Activated CD8-positive, alpha-beta memory T cell treated with anti-CD3 and anti-CD28 coated beads for 48 hours (primary cell): Measurements from ENCODE around the gene CCDC14.
"Not testable (repeated sequence)": the region's sequence is repeated elsewhere in the genome, so short reads cannot be mapped to it uniquely, and the experiment has no call there.

Experiments used
- DNase-seq, 3 experiments: peaks; one replicate each; pipeline ENCODE4 v3.0.0-alpha.2; 2020; ENCODE audit warnings: low read depth in 2 of 3, low spot score in 2 of 3

Gene CCDC14

GRCh38 chr3:123960781-123961507 is at the start of gene CCDC14:
Gene CCDC14, minus strand, starts transcription at chr3:123961229. Its CDS starts 56 bp downstream, at chr3:123961173.
- peak; percentile 56 to 69 (median 59) for DNase-seq

- not testable (repeated sequence) for DNase-seq
Measured at GRCh38 chr3:124008321-124008720, 47.3 kb upstream of the CCDC14 start.

GRCh38 chr3:124007186-124007585 is 46.2 kb upstream of the CCDC14 start:
- DNase-seq, result no peak

GRCh38 chr3:124002405-124003079 is 41.5 kb upstream of the CCDC14 start:
- not testable (repeated sequence) for DNase-seq

GRCh38 chr3:124001366-124001765 is 40.3 kb upstream of the CCDC14 start:
- not testable (repeated sequence) for DNase-seq

GRCh38 chr3:123997543-123997942 is 36.5 kb upstream of the CCDC14 start:
- DNase-seq, result no peak

- no peak for DNase-seq
Measured at GRCh38 chr3:123993818-123994217, 32.8 kb upstream of the CCDC14 start.

GRCh38 chr3:123991730-123992588 is 30.9 kb upstream of the CCDC14 start, which contains the start of gene ROPN1:
Gene ROPN1, minus strand, starts transcription at chr3:123992124. Its CDS starts 11,643 bp downstream, at chr3:123980481.
- DNase-seq, result not testable (repeated sequence)

- no peak for DNase-seq
Measured at GRCh38 chr3:123986427-123986826, 25.4 kb upstream of the CCDC14 start.

- no peak for DNase-seq
Measured at GRCh38 chr3:123984957-123985356, 23.9 kb upstream of the CCDC14 start.

- DNase-seq, result no peak
Measured at GRCh38 chr3:123984350-123984749, 23.3 kb upstream of the CCDC14 start.

- DNase-seq, result not testable (repeated sequence)
Measured at GRCh38 chr3:123981317-123981716, 20.3 kb upstream of the CCDC14 start.

GRCh38 chr3:123980539-123980938 is 19.5 kb upstream of the CCDC14 start:
- DNase-seq, result no peak

GRCh38 chr3:123979525-123980501 is 18.8 kb upstream of the CCDC14 start:
- DNase-seq, result not testable (repeated sequence)

- DNase-seq, result not testable (repeated sequence)
Measured at GRCh38 chr3:123976904-123977303, 15.9 kb upstream of the CCDC14 start.

- not testable (repeated sequence) for DNase-seq
Measured at GRCh38 chr3:123976181-123976898, 15.3 kb upstream of the CCDC14 start.

- not testable (repeated sequence) for DNase-seq
Measured at GRCh38 chr3:123975030-123975429, 14.0 kb upstream of the CCDC14 start.

- DNase-seq, result no peak
Measured at GRCh38 chr3:123971406-123971805, 10.4 kb upstream of the CCDC14 start.

- DNase-seq, result not testable (repeated sequence)
Measured at GRCh38 chr3:123967260-123967659, 6.2 kb upstream of the CCDC14 start.
